ENCODE data around the gene FAM120A.

Gene FAM120A

DNA sequence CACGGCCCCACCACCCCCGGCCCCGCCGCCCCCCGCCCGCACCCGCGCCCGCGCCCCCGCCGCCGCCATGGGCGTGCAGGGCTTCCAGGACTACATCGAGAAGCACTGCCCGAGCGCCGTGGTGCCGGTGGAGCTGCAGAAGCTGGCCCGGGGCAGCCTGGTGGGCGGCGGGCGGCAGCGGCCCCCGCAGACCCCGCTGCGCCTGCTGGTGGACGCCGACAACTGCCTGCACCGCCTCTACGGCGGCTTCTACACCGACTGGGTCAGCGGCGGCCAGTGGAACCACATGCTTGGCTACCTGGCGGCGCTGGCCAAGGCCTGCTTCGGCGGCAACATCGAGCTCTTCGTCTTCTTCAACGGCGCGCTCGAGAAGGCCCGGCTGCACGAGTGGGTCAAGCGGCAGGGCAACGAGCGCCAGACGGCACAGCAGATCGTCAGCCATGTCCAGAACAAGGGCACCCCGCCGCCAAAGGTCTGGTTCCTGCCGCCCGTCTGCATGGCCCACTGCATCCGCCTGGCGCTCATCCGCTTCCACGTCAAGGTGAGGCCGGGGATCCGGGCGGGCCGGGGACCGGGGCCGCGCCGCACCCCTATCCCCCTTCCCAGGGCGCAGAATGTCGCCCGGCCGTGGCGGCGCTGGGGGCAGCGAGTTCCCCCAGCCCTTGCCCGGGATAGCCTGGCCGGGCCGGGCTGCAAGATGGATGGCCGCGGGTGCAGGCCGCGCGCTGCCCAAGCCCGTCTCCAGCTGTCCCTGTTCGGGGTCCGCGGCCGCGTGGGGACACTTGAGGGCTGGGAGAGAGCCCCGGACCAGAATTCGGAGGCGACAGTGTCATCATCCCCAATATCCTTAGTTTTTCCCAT, 594 bp downstream of the FAM120A start:
- DNase-seq: no peak

DNA sequence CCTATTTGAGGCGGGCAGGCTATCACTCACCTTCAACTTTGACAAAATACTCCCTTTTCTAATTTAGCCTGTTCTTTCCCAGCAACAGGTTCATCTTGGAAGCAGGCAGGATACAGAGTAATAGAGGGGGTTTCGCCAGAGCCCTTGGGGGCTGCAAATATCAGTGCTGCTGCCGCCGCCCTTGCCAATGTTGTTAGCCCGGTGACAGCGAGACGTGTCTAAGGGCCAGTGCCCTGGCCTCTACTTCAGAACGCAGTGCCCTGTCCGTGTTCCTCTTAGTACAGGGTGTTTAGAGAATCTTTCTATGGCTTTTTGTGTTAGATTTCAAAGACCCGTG, 1.2 kb downstream of the FAM120A start:
- DNase-seq: no peak

DNA sequence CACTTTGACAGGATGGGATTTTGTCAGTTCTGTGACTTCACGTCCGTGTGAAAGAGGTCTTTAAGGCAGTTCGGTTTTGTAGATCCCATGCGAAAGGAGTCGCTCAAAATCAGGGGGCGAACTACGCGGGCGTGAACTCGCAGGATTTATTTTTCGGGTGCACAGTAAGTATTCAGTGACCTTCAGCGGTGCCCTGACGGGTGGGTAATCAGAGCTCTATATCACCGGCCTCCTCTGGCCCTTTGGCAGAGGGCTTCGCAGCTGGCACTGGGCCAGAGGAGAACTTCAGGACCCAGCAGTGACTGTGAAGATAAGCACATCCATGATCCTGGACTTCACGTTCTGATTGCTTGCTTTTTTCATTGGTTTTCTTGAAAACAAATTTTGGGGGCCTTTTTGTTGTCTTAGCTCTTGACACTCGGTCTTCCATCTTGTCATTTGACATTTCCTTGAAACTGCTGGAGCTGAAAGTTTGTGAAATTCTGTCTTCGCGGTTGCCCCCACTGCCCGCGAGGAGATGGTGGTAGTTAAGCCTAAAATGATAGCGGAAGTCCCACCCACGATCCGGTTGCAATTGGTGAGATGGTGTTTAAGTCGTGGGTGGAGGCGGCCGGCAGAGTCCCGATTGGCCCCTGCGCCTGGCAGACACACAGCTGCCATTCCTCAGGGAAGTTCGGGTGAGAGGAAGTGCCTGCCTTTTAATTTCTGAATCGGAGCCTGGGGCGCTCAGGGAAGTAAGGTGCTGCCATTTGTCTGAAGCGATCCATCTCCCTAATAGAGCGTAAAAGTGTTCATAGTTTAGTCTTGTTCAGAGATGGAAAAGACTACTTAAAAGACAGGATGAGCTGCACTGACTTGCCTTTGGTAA, 1.8 kb downstream of the FAM120A start, which contains the start of gene FAM120AOS:
Gene FAM120AOS (minus strand): TSS at position 535 of the 868 bp plus-strand sequence. CDS start 872 bp downstream, outside the sequence.
- DNase-seq: peak; percentile 43

- no peak for DNase-seq
Observed at GRCh38 chr9:93456022-93456421, 4.5 kb downstream of the FAM120A start.

DNA sequence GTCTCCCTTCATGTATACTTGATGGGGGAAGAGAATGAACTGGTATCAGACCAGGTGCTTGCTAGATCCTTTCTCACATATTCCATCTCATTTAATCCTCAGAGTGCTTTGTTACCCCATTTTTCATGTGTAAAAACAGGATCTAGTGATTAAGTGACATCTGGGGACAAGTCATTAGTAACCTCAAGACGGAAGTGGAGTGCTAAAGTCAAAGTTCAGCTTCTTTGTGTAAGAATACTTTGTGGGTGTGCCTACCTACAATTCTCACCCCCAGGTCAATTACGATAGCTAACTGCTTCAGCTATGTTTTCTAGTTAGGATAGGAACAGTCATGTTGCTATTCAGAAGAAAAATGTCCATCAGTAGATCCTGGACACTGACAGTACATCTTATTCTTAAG, 5.0 kb downstream of the FAM120A start:
- DNase-seq: no peak

- DNase-seq: no peak
Observed at GRCh38 chr9:93457006-93457405, 5.5 kb downstream of the FAM120A start.

DNA sequence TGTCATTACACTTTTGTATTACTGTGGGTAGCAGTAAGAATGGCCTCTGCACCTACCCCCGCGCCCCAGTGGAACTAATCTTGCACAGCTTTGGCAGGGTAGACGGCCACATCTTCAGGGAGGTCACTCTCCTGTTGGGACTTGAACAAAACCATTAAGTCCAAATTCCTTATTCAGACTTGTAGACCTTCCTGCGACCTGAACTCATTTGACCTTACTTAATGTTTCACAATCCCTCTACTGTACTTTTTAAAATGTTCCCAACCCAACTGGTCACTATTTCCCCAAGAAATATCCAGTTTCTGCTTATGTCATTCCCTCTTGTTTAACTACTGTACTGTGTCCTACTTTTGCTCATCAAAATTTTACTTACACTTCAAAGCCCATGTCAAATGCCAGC, 7.2 kb downstream of the FAM120A start:
- no peak for DNase-seq

DNA sequence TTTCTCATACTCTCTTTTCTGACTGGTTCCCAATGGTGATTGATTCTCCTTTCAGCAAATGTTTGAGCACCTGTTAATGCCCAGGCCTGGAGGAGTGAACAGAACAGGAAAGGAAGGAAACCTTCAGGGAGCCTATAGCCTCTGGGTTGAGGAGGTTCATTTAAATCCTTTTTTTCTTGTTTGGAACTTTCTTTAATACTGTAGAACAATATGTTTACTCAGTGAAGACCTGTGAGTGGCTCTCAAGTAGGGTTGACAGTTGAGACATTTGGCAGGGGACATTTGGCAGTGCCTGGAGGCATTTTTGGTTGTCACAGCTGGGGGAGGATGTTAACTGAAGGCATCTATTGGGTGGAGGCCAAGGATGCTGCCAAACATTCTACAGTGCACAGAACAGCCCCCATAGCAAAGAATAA, 8.0 kb downstream of the FAM120A start:
- DNase-seq: no peak

GRCh38 chr9:93460689-93461413, 9.4 kb downstream of the FAM120A start:
- DNase-seq: no peak

GRCh38 chr9:93461414-93461743, 9.9 kb downstream of the FAM120A start:
- no peak for DNase-seq

DNA sequence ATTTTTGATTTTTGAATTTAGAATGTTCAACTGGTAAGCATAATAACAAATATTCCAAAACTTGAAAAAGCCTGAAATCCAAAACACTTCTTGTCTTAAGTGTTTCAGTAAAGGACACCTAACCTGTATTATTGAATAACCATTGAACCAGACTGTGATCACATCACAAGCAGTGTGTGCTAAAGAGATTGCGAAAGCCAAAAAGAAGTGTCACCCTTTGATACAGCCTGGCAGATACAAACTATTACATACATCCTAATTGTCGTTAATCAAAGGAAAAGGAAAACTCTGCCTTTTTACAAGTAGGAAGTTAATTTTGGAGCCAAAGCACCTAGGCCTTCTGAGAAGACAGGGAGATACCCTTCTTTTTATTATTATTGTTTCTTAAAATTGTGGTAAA, 10.3 kb downstream of the FAM120A start:
- DNase-seq: no peak

DNA sequence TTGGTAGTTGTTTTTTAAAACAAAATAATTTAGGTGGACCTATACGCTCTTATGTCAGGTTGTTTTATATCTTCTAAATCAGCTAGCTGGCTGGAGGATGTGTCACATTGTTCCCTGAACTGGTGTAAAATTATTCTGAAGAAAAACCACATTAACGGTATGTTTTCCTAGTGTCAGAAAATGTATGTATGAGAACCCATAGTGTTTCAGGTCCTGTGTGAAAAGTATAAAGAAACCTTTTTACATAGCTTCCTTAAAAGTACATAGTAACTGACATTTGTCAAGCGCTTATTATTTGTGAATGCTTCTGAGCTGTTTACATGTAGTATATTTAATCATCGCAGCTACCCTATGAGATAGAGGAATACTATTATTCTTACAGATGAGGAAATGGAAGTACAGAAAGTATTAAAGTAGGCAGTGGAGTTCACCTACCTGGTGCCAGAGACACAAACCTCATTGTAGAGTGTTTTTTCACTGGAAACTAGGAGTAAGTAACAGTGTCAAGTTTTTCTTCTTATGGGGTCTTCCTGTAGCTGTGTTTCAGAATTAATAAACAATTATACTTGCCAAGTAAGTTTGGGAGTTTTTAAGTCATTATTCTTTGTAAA, 12.3 kb downstream of the FAM120A start:
- DNase-seq: no peak

DNA sequence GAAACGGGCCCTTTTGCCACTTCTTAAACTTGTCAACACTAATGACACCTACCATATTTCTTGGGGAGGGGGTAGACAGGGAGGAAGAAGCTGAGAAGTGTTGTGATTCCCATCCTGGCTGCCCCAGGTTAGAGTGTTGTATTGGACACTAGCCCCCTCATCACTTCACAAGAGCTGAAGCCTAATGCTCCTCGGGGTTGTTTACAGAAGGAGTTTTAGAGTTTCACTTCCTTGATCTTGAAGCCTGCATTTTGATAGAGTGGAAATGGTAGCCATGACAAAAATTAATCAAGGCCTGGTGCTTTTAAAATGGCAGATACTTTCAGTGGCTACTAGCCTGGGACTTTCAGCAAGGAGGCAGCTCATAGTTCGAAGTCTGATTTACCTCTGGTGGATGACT, 12.9 kb downstream of the FAM120A start:
- no peak for DNase-seq

- no peak for DNase-seq
Observed at GRCh38 chr9:93464876-93465275, 13.4 kb downstream of the FAM120A start.

GRCh38 chr9:93465855-93466254, 14.4 kb downstream of the FAM120A start:
- no peak for DNase-seq

GRCh38 chr9:93466416-93467061, 15.1 kb downstream of the FAM120A start:
- DNase-seq: no peak

DNA sequence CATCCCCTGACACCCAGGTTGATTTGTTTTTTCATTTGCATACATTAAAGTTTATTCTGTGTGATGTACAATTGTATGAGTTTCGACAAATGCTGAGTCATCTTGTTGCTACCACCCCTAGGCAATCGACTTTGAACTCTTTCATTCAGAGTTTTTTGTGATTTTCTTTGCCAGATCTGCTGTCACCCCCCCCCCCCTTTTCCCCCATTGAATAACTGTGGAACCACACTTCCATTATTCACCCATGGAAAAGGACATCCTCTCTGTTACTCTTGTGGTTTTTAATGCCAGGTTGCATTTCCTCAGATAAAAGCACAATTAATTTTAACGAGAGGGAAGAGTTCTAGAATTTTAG, 15.6 kb downstream of the FAM120A start:
- DNase-seq: no peak

- DNase-seq: no peak
Observed at GRCh38 chr9:93467462-93467861, 16.0 kb downstream of the FAM120A start.

DNA sequence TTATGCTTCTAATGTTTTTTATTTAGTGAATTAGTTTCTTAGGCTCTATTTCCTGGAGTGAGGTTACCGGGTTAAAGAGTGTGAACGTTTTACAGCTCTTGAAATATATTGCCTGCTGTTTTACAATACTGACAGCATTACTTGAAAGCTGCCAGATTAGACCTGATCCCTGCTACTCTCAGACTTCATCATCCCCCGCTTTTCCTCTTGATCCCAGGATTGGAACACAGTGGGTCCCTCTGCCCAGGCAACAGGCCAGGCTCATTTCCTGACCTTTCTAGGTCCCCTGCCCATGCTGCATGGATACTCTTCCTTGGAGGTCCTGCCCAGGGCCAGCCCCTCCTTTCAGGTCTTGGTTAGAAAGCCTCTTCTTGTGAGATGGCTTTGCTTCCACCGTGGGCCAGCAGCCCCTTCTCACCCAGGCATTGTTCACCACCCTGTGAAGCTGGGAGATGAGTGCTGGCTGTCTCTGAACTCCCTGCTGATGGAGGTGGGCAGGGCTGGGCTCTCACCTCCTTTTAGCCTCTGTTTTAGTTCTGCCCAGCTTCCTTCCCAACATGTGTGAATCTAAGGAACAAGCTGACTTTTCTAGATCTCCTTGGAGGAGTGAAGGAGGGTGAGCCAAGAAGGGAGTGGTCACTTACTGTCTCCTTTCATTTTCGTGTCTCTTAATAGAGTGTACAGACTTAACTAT, 17.4 kb downstream of the FAM120A start:
- DNase-seq: no peak

DNA sequence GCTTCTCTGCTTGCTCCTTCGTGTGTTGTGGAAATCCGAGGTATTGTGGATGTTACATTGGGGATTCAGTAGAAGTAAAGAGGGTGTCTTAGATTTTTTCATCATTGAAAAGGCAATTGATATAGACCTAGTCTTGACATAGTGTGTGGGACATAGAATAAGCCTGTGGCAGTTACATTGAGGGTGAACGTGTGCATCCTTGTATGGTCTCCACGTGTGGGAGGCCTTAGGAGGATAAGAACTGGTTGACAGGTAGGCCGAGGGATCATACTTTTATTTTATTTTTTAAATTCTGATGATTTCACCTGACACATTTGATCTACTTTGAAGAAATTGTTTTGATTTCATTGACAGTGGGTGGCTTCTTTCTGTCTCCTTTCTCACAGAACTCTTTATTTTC, 18.9 kb downstream of the FAM120A start:
- DNase-seq: no peak

DNA sequence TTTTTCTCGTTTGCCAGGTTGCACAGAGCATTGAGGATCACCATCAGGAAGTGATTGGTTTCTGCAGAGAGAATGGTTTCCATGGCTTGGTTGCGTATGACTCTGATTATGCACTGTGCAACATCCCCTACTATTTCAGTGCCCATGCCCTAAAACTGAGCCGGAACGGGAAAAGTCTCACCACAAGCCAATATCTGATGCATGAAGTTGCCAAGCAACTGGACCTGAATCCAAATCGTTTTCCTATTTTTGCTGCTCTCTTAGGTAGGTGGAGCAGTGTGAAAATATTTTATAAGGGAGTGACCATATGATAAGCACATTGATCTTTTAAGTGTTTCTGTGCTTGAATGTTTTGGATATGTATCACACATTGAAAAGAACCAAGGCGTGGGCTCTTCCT, 19.6 kb downstream of the FAM120A start:
- no peak for DNase-seq

- DNase-seq: no peak
Observed at GRCh38 chr9:93473411-93473810, 21.9 kb downstream of the FAM120A start.
